Measurements from ENCODE around the gene GLIPR1L2. TPM values are rescaled to one million over a fixed set of nuclear protein-coding genes. Genes with fewer than 3 reads are reported as not detected.
"Not testable (repeated sequence)": the region's sequence is repeated elsewhere in the genome, so short reads cannot be mapped to it uniquely, and the experiment has no call there.

GLIPR1L2 gene
- polyA plus RNA-seq, 12 donors, result 0.27 to 2.3 (median 1.8) TPM; not detected in 2

DNA sequence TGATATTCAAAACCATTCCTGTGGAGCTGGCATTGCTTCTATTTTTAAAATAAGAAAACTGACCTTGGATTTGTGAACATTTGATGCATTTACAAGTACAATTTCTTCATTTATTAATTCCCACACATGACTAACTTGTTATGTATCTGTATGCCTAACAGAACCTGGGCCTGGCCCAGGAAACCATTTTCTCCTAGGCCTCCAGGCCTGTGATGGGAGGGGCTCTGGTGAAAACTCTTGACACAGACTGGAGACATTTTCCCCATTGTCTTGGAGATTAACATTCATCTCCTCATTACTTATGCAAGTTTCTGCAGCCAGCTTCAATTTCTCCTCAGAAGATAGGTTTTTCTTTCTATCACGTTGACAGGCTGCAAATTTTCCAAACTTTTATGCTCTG is 42.0 kb downstream of the GLIPR1L2 start:
- DNase-seq, result no peak

DNA sequence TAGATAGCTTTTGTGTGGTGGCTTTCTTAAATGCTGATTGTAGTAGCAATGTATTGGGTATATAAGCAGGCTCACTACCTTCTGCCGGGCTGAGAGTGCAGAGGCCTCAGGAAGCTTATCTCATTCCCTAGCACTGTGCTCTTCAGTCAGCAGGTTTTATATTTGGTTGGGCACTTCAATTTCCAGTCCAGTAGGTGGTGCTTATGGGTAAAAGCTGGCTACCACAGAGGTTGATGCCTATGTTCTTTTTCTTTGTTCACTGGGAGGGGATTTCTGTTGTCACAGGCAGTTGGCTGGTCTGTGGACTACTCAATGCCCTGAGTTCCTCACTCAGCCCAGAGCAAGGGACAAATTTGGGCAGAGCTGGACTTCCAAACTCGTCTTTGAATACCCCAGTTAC is 46.7 kb downstream of the GLIPR1L2 start:
- DNase-seq, result no peak

DNA sequence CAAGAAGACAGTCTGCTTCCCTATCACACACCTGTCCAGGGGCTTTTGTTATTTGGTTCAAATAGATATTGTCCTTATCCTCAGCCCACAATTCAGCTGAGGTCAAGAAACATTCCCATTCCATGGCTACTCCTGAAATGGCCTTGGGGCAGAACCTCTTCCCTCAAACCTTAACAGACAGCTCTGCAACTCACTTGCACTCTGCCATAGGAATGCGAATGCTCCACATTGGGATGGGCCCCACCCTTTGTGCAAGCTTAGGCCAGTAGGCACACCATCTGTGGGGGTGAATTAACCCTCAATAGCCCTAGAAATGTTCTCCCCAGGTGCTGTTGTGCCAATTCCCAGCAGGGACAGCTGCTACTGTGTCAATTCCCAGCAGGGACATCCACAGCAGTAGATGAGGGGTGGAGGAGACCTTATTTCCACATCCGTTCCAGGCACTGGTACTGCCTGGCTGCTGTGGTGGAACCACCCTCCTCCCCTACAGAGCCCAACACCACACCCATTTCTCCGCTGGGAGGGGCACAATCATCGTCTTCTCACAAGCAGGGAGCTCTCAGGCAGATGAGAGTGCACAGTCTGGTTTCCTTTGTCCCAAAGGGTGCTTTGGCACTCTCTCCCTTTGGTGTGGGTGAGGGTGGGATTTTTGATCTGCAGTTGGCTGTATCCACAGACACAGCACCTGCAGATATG is 47.3 kb downstream of the GLIPR1L2 start:
- no peak for DNase-seq

DNA sequence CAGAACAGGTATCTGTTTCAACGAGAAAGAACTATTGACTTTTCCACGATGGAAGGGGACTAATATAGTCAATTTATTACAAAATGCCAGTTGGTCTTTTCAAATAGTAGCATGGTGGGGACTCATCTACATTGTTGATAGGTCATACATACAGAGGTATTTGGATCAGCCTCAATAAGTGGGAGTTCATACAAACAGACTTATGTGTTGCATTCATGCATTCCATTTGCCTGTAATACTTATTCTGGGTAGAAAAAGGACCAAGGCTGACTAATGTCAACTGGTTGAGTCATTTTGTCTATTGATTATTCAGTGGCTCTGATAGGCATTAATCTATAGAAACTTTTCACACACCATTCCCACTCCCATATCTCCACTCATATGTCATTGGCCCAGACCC is 48.2 kb downstream of the GLIPR1L2 start:
- no peak for DNase-seq

DNA sequence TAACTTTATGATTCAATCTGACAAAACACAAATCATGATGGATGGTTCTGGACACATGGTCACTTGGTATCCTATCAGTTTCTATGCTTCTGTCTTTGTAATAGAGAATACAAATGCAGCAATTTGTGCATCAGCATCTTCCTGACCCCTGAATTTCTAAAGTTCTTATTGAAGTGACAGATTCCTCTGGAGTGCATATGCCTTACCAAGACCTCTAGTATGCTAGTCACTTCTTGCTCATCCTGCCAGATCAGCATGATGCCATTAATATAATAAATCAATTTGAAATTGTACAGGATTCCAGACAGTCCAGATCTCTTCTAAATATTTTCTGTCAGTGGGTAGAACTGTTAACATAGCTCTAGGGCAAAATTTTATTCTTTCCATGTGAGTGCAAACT is 49.0 kb downstream of the GLIPR1L2 start:
- no peak for DNase-seq

DNA sequence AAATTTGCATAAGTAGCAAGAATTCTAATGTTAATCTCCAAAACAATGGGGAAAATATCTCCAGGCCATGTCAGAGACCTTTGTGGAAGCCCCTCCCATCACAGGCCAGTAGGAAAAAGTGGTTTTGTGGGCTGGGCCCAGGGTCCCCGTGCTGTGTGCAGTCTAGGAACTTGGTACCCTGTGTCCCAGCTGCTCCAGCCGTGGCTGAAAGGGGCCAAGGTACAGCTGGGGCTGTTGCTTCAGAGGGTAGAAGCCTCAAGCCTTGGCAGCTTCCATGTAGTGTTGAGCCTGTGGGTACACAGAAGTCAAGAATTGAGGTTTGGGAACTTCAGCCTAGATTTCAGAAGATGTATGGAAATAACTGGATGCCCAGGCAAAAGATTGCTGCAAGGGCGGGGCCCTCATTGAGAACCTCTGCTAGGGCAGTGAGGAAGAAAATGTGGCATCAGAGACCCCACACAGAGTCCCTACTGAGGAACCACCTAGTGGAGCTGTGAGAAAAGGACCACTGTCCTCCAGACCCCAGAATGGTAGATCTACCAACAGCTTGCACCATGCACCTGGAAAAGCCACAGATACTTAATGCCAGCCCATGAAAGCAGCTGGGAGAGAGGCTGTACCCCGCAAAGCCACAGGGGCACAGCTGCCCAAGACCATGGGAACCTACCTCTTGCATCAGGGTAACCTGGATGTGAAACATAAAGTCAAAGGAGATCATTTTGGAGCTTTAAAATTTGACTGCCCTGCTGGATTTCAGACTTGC is 51.0 kb downstream of the GLIPR1L2 start:
- DNase-seq, result not testable (repeated sequence)

DNA sequence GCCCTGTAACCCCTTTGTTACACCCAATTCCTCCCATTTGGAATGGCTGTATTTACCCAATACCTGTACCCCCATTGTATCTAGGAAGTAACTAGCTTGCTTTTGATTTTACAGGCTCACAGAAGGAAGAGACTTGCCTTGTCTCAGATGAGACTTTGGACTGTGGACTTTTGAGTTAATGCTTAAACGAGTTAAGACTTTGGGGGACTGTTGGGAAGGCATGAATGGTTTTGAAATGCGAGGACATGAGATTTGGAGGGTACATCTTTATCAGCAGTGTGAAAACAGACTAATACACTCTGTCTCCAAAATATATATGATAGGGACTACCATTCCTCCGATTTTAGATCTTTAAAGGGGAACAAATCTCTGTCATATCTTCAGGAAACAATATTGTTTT is 51.6 kb downstream of the GLIPR1L2 start:
- DNase-seq, result not testable (repeated sequence)

DNA sequence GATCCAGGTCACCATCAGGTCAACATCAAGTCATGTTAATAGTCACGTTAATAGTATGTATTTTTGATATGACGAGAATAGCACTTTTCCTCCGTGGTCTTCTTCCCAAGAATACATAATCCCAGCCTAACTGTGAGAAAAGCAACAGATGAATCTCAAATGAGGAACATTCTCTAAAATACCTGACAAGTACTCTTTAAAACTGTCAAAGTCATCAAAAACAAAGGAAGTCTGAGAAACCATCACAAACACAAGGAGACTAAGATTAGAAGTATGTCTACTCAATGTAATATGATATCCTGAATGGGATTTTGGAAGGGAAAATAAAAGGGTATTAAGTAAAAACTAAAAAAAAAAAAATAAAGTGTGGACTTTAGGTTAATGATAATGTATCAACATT is 52.8 kb downstream of the GLIPR1L2 start:
- DNase-seq, result no peak

DNA sequence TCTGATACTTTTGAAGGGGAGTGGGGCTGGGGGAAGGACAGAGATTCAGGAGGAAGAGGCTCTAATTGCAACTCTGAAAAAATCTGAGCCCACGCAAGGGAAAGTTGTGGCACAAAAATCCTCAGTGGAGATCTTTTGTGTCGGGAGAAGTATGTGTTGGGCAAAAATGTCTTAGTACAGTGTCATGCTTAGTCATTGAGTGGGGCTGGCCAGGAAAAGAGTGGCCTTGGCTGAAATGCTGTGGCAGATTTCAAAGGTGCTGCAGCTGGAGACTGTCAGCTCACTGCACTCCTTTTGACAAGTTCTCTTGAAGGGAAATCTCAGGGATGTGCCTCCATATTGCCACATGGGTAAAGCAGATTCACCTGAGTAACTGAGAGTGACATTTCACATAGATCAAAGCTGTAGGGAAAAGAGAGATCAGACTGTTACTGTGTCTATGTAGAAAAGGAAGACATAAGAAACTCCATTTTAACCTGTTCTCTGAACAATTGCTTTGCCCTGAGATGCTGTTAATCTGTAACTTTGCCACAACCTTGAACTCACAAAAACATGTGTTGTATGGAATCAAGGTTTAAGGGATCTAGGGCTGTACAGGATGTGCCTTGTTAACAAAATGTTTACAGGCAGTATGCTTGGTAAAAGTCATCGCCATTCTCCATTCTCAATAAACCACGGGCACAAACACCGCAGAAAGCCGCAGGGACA is 53.7 kb downstream of the GLIPR1L2 start:
- DNase-seq, result no peak

DNA sequence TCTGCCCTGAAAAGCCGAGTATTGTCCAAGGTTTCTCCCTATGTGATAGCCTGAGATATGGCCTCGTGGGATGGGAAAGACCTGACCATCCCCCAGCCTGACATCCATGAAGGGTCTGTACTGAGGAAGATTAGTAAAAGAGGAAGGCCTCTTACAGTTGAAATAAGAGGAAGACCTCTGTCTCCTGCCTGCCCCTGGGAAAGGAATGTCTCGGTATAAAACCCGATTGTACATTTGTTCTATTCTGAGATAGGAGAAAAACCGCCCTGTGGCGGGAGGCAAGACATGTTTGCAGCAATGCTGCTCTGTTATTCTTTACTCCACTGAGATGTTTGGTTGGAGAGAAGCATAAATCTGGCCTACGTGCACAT is 54.2 kb downstream of the GLIPR1L2 start:
- DNase-seq, result not testable (repeated sequence)

DNA sequence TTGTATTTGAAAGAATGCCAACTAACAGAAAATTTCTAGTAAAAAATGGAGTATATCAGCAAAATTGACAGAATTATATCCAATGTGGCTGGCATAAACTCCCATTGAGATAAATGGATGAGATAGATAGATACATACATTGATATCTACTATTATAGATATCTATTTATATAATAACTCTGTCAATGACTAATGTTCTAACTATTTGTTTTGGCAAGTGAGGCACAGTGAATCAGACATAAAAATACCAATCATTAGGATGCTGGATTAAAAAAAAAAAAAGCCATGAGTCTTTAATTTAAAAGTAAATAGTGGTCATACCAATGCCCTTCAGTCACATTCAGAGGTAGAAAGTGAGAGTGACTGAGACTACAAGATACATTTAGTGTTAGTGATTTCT is 56.0 kb downstream of the GLIPR1L2 start:
- no peak for DNase-seq

DNA sequence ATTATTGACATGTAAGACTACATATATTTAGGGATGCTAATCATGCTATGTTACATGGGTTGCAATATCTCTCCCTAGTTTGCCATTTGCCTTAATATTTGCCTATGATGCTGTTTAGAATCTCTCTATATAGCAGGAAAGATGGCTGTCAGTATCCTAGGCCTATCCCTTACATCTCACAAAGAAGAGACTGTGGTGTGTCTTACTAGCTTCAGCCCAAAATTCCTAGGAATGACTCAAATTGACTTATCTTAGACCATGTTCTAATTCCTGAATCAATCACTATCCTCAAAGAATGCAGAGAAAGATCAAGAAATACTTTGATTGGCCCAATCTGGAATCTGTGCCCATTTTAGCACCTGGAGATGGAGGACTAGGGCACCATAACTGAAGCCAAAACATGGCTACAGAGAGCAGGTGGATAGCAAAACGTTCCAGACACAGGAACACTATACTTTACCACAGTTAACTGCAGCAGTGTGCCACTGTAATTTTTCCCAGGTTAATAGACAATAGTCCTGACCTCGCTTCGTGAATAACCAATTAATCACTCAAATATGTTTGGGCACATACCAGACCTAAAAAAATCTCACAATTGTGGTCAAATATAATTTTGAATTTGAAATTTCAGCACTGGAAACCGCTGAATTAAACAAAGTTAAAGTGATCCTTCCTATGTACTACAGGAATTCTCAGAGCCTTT is 57.0 kb downstream of the GLIPR1L2 start:
- no peak for DNase-seq

DNA sequence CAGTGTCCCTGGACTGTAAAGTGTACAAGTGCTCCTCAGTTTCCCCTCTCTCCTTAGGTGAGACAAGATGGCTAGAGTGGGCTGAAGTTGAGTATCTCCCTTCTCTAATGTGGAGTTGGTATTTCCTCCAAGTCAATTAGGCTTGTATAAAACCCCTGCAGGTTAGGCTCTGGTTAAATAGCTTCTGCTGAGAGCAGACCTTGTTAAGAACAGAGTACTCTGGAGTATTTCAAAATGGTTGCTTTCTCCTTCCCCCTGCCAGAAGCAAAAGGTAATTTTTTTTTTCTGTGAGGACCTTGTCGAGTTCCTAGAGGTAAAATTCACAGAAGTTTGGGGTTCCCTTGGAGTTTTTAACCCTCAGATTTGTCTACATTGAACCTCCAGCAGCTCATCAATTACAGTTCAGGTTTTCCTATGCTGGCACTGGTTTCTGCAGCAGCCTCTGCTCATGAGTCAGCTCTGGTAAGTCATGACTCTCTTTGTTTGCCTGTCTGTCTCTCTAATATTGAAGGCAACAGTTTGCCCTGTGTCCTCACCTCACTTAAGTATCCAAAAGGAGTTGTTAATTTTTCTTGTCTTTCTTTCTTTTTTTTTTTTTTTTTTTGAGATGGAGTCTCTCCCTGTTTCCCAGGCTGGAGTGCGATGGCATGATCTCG is 61.9 kb downstream of the GLIPR1L2 start:
- DNase-seq, result no peak

DNA sequence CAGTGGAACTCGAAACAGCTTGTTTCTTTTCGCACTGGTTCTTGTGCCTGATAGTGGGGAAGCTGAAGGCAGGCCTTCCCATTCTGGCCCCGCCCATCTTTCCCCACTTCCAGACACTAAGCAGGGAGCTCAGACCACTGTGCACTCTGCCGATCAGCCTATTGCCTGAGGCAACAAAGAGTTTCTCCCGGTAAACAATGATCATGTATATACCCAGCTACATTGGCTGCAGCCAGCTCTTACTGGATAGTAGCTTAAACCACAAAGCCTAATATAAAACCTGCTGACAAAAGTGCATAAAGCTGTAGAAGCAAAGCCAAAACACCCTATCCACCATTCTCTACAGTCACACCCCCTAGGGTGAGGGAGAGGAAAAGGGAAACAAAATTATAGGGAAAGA is 65.0 kb downstream of the GLIPR1L2 start:
- no peak for DNase-seq

DNA sequence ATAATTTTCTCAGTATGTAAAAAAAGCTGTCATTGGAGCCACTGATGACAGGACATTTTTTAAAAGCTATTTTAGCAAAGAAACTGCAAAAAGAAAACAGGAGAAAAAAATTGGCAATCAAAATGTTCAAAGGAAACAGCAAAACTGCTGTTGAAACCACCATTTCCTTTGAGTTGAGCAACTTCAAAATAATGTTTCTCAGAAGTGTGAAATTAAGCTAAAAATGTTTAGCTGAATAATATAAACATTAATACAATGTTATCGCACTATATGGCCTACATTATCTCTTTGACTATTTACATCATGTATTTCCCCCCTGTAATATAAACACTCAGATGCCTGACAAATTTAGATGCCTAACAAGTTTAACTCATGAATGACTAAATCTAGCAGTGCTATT is 66.3 kb downstream of the GLIPR1L2 start:
- no peak for DNase-seq

DNA sequence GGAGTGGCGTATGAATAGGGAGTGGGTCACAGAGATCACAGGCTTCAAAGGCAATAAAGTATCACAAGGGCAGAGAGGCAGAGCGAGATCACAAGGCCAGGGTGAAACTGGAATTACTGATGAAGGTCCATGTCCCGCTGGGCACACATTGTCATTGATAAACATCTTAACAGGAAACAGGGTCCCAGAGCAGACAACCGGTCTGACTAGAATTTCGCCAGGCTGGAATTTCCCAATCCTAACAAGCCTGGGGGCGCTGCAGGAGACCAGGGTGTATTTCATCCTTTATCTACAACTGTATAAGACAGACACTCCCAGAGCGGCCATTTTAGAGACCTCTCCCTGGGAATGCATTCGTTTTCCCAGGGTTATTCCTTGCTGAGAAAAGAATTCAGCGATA is 67.0 kb downstream of the GLIPR1L2 start:
- DNase-seq, result not testable (repeated sequence)

DNA sequence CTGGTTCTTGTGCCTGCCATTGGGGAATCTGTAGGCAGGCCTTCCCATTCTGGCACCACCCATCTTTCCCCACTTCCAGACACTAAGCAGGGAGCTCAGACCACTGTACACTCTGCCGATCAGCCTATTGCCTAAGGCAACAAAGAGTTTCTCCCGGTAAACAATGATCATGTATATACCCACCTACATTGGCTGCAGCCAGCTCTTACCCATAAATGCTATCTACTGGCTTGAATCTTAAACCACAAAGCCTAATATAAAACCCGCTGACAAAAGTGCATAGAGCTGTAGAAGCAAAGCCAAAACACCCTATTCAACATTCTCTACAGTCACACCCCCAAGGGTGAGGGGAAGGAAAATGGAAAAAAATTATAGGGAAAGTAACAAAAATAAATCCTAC is 68.9 kb downstream of the GLIPR1L2 start:
- no peak for DNase-seq

DNA sequence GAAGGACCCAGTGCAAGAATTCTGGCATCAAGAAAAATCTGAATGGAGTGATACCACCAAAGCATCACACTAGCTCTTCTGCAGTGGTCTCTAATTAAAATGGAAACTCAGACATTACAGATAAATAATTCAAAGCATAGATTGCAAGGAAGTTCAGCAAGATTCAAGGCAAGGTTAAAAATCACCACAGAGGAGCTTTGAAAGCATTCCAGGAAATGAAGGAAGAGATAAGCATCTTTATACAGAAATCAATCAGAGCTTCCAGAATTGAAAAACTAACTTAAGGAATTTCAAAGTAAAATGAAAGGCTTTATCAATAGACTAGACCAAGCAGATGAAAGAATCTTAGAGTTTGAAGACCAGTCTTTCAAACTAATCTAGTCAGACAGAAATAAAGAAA is 69.3 kb downstream of the GLIPR1L2 start:
- no peak for DNase-seq

DNA sequence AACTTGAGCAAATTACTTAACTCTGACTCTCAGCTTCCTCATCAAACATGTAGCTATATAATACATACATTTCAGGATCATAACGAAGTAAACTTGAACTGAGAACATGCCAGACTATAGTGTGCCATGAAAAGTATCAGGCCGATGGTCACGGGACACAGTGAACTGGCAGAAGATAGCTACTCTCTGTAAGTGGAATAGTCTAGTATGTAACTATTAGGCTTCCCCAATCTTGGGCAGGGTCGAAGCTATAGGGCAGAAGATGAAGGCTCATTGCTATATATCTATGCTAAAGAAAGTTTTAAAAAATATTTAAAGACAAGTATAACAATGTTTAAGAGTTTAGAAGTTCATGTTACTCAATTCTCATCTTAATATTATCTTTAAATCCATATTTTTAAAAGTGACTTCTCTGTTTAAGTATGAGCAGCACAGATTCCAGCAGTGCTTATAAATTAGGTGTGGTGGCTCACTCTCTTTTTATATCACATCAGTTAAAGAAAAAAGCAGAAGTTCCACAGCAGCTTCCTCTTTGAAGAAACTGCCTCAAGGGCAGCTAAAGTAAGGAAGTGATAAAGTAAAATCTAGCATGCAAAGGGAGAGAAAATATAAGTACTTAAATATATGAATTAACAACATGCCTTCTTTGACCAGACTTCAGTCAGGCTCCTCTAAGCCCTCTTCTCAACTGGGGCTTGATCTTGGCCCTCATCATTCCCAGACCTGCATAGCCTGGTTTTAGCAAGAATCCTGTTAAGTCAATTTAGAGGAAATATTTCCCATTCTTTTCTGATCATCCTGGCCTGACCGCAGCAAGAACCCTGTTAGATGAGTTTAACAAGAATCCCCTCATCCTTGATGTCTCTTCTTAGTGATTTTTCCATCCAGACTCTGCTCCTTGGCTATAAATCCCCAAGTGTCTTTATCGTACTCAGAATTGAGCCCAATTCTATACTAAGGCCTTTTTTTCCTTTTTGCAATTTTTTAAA is 81.3 kb downstream of the GLIPR1L2 start:
- no peak for DNase-seq

DNA sequence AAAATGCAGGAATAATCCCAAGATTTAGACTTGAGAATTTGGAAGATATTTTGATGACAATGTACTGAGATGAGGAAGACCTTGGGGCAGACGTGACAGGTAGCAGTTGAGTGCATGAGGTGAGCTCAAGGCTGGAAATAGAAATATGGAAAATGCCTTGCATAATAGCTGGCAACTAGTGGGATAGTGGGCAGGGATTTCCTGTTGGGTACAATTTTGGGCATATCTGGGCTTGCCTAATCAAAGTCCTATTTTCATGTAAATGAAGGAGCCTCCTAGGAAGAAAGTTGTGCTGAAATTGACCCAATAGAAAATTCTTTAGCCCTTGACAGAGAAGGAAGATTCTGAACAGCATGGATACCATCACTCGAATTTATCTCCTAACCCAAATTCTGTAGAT is 83.2 kb downstream of the GLIPR1L2 start:
- no peak for DNase-seq

DNA sequence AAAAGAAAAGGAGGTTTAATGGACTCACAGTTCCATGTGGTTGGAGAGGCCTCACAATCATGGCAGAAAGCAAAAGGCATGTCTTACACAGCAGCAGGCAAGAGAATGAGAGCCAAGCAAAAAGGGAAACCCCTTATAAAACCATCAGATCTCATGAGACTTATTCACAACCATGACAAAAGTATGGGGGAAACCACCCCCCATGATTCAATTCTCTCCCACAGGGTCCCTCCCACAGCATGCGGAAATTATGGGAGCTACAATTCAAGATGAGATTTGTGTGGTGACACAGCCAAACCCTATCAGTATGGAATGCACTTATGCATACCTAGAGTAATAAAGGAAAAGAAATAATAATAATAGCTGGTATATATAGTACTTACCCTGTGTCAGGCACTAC is 85.2 kb downstream of the GLIPR1L2 start:
- DNase-seq, result no peak

Measured in muscle of arm (tissue), 12 donors.